ENCODE measurements around the gene CYCS.

Gene CYCS

GRCh38 chr7:25125137-25125946, at the start of gene CYCS:
Gene CYCS (minus strand): TSS chr7:25125260. CDS start chr7:25124119, 1,141 bp downstream.
- peak within 1 kb of the TSS; percentile 98 for H3K4me3 ChIP-seq (replicated peaks; ENCODE audit: low read depth, low read length)
- TF ChIP-seq, protein P1, sequence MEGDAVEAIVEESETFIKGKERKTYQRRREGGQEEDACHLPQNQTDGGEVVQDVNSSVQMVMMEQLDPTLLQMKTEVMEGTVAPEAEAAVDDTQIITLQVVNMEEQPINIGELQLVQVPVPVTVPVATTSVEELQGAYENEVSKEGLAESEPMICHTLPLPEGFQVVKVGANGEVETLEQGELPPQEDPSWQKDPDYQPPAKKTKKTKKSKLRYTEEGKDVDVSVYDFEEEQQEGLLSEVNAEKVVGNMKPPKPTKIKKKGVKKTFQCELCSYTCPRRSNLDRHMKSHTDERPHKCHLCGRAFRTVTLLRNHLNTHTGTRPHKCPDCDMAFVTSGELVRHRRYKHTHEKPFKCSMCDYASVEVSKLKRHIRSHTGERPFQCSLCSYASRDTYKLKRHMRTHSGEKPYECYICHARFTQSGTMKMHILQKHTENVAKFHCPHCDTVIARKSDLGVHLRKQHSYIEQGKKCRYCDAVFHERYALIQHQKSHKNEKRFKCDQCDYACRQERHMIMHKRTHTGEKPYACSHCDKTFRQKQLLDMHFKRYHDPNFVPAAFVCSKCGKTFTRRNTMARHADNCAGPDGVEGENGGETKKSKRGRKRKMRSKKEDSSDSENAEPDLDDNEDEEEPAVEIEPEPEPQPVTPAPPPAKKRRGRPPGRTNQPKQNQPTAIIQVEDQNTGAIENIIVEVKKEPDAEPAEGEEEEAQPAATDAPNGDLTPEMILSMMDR (IDR thresholded peaks at IDR 0.05; ENCODE audit: low read length, missing control alignments), result no peak
- DNase-seq (ENCODE audit: low read depth), result peak; percentile 100

DNA sequence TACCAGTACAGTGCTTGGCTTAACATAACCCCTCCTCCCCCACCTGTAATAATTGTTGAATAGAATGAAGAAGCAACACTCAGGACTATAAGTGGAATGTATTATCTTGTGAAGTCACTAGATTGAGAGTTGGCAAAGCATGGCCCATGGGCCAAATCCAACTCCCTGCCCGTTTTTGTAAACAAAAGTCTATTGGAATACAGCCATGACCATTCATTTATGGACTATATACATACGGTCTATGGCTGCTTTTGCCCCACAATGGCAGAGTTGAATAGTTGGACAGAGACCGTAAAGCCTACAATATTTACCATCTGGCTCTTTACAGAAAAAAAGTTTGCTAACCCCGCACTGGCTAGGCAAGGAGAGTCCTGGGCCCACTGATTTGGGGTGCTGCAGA, 48.1 kb upstream of the CYCS start:
- H3K4me3 ChIP-seq (replicated peaks; ENCODE audit: low read depth, low read length), result no peak overlapping the region
- no peak for DNase-seq (ENCODE audit: low read depth)
- TF ChIP-seq, protein P1 (IDR thresholded peaks at IDR 0.05; ENCODE audit: low read length, missing control alignments), result no peak

- TF ChIP-seq, protein P1 (IDR thresholded peaks at IDR 0.05; ENCODE audit: low read length, missing control alignments), result no peak
- no peak overlapping the region for H3K4me3 ChIP-seq (replicated peaks; ENCODE audit: low read depth, low read length)
- no peak for DNase-seq (ENCODE audit: low read depth)
Observed at GRCh38 chr7:25171516-25171915, 46.5 kb upstream of the CYCS start.

DNA sequence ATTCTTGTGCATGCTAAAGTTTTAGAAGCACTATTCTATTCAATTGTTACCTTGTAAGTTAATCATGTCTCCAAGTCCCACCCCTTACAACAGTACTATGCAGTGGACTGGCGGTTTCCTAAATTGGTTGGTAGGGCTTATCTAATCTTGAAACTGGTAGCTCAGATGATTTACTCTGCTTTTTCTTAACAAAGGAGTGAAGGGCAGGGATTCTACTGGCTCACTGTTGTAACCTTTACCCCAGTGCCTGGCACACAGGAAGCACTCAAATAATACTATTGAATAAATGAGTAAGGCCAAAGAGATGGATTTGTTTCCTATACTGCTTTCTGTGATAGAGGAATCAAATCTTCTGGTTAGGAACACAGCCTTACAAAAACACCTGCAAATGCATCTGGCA, 46.0 kb upstream of the CYCS start:
- TF ChIP-seq, protein P1 (IDR thresholded peaks at IDR 0.05; ENCODE audit: low read length, missing control alignments), result no peak
- no peak overlapping the region for H3K4me3 ChIP-seq (replicated peaks; ENCODE audit: low read depth, low read length)

DNA sequence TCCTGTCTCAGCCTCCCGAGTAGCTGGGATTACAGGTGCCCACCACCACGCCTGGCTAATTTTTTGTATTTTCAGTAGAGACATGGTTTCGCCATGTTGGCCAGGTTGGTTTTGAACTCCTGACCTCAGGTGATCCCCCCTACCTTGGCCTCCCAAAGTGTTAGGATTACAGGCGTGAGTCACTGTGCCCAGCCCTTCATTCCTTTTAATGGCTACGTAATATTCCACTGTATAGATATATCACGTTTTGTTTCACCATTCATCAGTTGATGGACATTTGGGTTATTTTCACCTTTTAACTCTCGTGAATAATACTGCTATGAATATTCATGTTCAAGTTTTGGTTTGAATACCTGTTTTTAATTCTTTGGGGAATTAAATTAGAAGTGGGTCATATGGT, 44.6 kb upstream of the CYCS start:
- TF ChIP-seq, protein P1 (IDR thresholded peaks at IDR 0.05; ENCODE audit: low read length, missing control alignments), result no peak
- no peak for DNase-seq (ENCODE audit: low read depth)
- no peak overlapping the region for H3K4me3 ChIP-seq (replicated peaks; ENCODE audit: low read depth, low read length)

More for the DNA sequence above, 46.0 kb upstream of the CYCS start:
- no peak for DNase-seq (ENCODE audit: low read depth)

GRCh38 chr7:25168145-25168544, 43.1 kb upstream of the CYCS start:
- H3K4me3 ChIP-seq (replicated peaks; ENCODE audit: low read depth, low read length), result no peak overlapping the region
- TF ChIP-seq, protein P1 (IDR thresholded peaks at IDR 0.05; ENCODE audit: low read length, missing control alignments), result no peak
- no peak for DNase-seq (ENCODE audit: low read depth)
